ENCODE measurements around the gene VPS36.
"Not testable (repeated sequence)": the region's sequence is repeated elsewhere in the genome, so short reads cannot be mapped to it uniquely, and the experiment has no call there.

The VPS36 gene

DNA sequence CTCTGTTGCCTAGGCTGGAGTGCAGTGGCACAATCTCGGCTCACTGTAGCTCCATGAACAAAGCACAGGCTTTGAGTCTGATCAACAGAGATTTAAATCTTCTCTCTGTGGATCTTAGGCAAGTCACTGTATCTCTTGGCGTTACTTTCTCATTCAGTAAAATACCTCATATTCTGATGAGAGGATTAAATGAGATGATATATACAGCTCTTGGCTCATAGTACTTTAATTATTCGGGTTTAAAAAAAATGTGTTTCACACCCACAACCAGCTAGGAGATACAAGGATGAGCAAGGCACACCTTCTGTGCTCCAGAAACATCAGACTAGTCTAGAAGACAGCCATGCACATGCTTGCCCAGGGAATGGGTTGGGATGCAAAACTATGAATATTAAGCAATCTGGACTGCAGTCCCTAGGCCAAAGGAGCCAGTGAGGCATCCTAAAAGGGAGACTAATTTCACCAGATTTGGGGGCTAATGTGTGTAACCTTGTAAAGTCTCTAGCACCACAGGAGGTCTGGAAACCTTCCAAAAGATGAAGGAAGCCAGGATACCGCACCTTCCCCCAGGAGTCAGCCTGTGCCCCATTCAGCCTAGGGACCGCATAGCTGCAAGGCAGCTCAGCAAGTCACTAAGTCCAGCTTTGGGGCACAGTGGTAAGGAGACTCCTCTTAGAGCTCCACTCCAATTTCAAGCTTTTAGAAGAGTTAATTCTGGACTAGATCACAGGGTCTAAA is 2.5 kb downstream of the VPS36 start:
- DNase-seq (ENCODE audit: insufficient read length, low spot score), result no peak
- FAIRE-seq, result no peak

DNA sequence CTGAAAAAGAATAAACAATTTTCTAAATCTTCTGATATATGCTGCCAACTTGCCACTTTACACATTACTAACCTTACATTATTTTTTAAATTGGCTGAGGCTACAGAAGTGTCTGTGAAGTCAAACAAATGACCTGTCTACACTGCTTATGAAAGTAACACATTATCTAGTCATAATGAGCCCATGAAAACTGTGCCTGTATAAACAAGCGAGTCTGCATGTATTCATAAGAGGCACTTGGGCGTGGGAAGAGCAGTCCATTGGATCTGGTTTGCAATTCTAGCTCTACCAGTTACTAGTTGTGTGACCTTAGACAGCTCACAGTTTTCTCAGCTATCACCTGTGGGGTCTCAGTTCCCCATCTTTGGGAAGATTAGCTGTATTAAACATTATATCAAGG is 3.1 kb downstream of the VPS36 start:
- no peak for DNase-seq (ENCODE audit: insufficient read length, low spot score)
- no peak for FAIRE-seq

DNA sequence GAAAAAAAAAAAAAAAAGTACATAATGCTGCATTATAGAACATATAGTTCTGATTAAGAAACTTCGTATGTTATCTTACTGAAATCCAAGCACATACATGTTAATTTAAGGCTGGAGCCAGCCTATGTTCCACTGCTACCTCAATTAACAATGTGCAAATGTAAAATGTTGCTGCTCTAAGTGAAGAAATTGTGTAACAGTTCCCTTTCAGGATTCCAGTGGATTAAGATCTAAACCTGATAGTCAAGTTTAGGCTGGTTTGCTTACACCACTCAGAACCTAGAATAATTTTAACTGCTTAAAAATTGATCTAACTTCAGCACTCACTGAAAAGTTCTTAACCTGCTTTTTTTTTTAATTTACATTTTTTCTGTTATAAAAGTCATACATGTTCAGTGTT is 4.2 kb downstream of the VPS36 start:
- FAIRE-seq, result no peak
- DNase-seq (ENCODE audit: insufficient read length, low spot score), result no peak

DNA sequence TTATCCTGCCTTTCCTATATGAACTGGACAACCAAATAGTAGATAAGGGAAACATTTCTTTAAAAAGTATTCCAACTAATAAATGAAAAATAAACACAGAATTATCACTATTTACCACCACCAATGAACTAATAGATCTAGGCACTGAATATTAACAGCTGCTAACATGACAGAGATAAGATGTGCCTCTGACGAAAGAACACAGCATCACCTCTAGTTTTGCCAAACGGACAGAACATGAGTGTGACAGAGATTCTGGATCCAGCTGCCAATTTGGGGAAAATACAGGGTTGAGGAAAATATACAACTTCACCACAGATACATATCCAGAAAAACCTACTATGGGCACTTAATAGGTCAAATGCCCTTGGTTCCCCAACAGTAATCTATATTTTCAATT is 18.0 kb downstream of the VPS36 start:
- no peak for FAIRE-seq

DNA sequence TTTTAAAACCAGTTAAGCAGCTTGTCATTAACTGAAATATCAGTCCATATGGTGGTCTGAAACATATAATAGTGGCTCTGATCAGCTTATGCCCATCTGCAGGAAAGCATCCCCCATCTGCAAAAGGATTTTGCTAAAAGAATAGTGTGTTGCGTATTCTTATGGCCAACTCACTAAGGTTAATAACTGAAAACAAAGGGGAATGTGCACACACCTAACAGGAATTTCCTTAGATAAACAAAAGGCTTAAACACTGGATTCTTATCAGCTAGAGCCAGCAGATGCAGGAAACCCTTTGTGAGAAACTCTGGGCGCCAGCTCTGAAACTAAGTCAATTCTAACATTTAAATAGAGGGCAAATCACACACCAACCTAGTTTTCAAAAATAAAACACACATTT is 22.1 kb downstream of the VPS36 start:
- no peak for FAIRE-seq

More for the DNA sequence above, 18.0 kb downstream of the VPS36 start:
- DNase-seq (ENCODE audit: insufficient read length, low spot score), result no peak

DNA sequence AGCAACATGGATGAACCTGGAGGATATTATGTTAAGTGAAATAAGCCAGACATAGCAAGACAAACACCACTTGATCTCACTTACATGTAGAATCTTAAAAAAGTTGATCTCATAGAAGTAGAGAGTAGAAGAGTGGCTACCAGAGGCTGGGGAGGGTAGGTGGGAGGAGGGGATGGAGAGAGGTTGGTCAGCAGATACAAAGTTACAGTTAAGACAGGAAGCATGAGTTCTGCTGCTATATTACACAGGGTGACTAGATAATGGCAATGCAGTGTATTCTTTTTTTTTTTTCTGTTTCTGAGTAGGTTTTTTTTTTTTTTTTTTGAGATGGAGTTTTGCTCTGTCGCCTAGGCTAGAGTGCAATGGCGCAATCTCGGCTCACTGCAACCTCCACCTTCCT is 29.2 kb downstream of the VPS36 start:
- FAIRE-seq, result no peak
- no peak for DNase-seq (ENCODE audit: insufficient read length, low spot score)

More for the DNA sequence above, 22.1 kb downstream of the VPS36 start:
- DNase-seq (ENCODE audit: insufficient read length, low spot score), result no peak

DNA sequence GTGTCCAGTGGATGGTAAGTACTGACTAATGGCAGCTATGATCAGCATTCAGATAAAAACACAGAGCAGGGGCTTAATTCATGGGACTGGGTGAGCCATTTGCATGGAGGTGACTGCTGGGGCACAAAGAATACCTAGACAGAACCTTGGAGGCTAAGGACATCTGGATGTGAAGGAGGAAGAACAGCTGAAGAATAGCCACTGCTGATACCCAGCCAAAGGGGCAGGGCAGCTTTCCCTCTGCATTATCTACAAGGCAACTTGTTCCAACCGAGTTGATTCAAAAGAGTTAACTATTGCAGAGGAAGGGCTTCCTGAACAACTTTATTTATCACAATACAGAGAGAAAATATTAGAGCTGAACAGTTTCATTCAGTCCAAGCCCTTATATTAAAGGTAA is 31.4 kb downstream of the VPS36 start:
- DNase-seq (ENCODE audit: insufficient read length, low spot score) (no peak), FAIRE-seq (no peak)

DNA sequence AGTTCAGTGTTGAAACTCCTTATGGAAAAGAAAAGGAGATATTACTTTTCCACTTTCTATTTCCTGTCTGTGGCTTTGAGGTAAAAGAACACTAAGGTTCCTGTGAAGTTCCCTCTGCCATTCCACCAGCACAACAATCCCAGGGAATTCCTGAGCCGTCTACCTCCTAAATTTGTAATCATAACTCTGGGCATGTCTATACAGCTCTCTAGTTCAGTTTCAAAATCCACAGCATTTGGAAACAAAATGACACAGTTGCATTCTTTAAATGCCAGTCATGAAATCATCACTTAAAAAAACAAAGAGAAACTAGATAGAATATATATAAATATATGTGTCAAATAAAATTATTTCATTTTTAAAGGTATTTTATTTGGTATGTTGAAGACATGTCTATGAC is 35.5 kb downstream of the VPS36 start:
- FAIRE-seq (no peak), DNase-seq (ENCODE audit: insufficient read length, low spot score) (peak; percentile 42)

DNA sequence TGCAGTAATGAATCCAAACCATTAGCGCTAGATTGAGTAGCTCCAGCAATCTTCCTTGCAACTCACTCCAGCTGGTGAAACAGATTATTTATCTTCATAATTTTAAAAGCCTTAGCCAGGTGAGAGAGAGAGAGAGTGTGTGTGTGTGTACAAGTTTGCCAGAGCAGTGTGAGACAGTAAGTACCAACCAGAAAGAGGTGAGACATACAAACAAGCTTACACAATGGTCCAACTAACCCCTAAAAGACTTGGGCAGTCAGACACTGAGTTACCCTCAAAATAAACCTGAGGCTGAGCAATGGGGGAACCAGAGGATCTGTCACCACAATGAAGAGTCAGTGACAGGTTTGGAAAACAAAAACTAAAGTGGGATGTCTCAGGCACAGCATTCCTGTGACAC is 36.4 kb downstream of the VPS36 start:
- no peak for FAIRE-seq

DNA sequence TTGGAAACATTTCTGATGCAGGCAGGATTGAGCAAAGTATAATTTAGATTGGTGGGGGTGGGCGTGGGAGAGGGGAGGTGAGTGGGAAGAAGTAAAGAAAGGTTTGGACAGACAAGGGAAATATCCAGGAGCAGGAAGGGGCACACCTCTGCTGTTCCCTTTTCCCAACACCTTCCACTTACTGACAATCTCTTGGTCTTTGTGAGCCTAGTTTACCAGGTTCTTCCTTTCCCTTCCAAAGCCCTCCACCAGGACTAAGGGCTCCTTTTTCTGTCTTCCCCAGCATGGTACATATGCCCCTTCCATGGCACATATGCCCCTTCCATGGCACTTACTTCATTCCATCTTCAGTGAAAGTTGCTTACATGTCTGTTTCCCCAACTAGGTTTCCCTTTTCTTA is 38.3 kb downstream of the VPS36 start:
- FAIRE-seq (no peak), DNase-seq (ENCODE audit: insufficient read length, low spot score) (no peak)

More for the DNA sequence above, 36.4 kb downstream of the VPS36 start:
- DNase-seq (ENCODE audit: insufficient read length, low spot score), result no peak

DNA sequence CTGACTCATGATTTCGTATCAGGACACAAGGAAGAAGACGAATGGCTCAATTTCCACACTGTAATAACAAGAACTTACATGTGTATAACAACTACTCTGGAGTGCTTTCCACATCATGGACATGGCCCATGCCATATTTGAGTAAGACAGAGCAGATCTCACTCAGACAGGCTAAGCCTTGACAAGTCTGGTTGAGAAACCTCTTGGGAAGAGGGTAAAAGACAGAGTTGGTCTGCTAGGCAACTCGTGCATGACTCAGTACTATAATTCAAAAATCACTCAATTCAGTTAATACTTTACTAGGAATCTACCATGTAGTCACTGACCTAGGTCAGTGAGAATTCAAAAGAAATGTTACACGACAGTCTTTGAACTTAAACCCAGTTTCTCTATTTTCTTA is 38.8 kb downstream of the VPS36 start:
- DNase-seq (ENCODE audit: insufficient read length, low spot score) (no peak), FAIRE-seq (no peak)

DNA sequence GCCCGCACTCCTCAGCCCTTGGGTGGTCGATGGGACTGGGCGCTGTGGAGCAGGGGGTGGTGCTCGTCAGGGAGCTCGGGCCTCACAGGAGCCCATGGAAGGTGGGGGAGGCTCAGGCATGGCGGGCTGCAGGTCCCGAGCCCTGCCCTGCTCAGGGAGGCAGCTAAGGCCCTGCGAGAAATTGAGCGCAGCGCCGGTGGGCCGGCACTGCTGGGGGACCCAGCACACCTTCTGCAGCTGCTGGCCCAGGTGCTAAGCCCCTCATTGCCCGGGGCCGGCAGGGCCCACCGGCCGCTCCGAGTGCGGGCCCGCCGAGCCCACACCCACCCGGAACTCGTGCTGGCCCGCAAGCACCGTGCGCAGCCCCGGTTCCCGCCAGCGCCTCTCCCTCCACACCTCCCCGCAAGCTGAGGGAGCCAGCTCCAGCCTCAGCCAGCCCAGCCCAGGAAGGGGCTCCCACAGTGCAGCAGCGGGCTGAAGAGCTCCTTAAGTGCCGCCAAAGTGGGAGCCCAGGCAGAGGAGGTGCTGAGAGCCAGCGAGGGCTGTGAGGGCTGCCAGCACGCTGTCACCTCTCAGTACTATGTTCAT is 42.3 kb downstream of the VPS36 start:
- not testable (repeated sequence) for DNase-seq (ENCODE audit: insufficient read length, low spot score); FAIRE-seq

DNA sequence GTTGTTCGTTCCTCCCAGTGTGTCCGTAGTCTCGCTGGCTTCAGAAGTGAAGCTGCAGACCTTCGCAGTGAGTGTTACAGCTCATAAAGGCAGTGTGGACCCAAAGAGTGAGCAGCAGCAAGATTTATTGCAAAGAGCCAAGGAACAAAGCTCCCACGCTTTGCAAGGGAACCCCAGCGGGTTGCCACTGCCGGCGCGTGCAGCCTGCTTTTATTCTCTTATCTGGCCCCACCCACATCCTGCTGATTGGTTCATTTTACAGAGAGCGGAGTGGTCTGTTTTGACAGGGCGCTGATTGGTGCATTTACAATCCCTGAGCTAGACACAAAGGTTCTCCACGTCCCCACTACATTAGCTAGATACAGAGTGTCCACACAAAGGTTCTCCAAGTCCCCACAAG is 43.0 kb downstream of the VPS36 start:
- not testable (repeated sequence) for DNase-seq (ENCODE audit: insufficient read length, low spot score); FAIRE-seq

DNA sequence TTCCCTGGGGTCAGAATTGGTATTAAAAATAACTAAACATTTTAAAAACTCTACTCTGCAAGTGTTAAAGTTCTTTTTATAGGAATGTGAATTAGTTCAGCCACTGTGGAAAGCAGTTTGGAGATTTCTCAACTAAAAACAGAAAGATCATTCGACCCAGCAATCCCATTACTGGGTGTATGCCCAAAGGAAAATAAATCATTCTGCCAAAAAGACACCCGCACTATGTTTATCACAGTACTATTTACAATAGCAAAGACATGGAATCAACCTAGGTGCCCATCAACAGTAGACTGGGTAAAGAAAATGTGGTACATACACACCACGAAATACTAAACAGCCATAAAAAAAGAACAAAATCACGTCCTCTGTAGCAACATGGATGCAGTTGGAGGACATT is 43.8 kb downstream of the VPS36 start:
- DNase-seq (ENCODE audit: insufficient read length, low spot score), result no peak
- FAIRE-seq, result no peak

DNA sequence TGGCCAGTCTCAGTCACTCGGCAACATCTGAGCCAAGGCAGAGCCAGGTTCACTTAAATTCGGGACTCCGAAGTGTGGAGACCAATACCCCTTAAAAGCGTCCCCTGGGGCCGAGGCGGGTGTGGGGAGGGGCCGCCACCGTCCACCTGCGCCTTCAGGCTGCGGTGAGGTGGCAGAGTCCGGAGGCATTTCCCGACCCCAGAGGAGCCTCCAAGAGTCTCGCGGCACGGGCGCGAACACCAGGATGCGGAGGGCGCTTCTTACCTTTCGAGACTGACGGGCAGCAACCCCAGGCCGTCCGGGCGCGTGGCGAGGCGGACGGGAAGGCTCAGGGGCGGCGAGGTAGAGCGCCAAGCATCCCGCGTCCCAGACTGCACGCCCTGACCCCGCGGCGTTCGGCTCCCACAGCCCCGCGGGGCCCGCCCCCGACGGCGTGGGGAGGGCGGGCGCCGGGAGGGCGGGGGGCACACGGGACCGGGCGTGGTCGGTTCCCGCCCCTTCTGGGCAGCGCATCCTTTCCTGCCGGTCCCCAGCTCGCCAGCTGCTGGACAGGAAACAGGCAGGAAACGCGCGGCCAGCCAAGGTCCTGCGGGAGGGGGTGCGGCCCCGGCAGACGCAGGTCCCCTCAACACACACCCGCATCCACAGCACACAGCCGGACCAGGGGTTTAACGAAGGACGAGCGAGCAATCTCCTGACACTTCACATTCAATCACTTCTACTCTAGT is 44.5 kb downstream of the VPS36 start, which contains the start of gene THSD1:
THSD1 (minus strand) TSS at position 406 of the 728 bp plus-strand sequence. CDS start 3,572 bp downstream, outside the sequence.
- FAIRE-seq (no peak), DNase-seq (ENCODE audit: insufficient read length, low spot score) (peak; percentile 56)

DNA sequence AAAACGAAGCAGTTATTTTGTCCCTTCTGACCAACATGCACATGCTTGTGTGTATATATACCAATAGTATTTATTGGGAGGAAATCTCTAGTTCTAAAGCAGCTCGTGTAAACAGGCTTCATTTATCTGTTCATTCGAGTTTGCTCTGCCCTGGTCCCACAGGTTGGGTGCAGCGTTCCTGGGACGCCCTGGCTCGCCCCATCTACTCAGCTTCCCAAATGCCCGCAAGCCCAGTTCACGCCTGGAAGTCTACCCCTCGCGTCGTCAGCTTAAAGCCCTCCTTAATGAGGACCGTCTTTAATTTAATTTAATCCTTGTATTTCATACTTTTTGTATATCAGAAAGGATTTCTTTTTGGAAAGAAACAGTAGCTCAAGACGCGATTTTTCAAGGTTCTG is 45.1 kb downstream of the VPS36 start:
- FAIRE-seq (no peak), DNase-seq (ENCODE audit: insufficient read length, low spot score) (no peak)

DNA sequence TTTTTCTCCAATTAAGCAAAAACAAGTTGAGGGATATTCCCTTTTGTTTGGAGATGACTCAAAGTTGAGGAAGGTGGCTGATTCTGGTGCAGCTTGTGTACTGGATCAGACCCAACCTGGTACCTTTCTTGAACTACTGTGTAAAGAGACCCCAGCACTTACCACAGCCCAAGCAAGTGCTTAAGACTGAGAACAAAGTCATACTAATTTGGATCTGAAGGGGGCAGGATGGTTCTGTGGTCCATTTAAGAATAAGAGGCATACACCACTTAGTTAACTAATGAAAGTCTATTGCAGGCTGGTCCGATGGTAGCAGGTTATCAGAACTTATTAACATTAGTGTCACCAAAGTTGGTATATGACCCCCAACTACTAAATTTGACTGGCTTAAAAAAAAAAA is 50.7 kb downstream of the VPS36 start:
- DNase-seq (ENCODE audit: insufficient read length, low spot score) (no peak), FAIRE-seq (no peak)

DNA sequence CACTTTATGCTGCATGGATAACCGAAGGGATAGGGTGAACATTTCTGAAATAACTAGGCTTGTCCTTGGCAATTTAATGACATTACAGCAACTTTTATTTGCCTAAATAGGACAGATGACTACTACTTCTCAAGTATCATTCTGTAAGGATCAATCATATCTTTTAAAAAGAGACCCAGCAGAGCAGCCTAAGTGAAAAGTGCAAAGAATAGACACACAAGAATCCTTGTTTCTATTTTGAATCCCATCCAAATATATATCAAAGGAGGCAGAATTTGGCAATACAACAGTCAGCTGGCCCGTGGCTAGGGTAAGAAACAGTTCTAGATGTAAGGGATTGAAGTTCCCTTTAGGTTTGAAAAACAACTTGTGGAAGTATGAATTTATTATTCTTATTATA is 51.4 kb downstream of the VPS36 start:
- no peak for DNase-seq (ENCODE audit: insufficient read length, low spot score)

DNA sequence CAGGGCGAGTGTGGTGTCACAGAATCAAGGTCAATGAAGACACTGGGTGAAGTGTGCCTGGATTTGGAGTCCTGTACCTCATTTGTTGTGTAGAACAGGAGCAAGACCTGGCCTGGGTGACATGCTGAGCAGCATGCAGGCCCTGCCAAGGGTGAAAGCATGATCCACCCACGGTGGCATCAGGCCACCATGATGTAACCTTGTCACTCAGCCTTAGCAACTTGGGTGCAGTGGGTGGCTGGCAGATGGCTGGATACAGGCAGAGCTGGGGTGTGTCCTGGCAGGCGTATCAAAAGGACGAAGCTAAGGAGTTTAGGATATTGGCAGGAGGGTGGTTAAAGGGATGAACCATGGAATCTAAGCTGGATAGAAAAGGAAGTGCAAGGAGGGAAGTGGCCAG is 54.7 kb downstream of the VPS36 start:
- FAIRE-seq, result no peak
- no peak for DNase-seq (ENCODE audit: insufficient read length, low spot score)

More for the DNA sequence above, 51.4 kb downstream of the VPS36 start:
- FAIRE-seq, result no peak

DNA sequence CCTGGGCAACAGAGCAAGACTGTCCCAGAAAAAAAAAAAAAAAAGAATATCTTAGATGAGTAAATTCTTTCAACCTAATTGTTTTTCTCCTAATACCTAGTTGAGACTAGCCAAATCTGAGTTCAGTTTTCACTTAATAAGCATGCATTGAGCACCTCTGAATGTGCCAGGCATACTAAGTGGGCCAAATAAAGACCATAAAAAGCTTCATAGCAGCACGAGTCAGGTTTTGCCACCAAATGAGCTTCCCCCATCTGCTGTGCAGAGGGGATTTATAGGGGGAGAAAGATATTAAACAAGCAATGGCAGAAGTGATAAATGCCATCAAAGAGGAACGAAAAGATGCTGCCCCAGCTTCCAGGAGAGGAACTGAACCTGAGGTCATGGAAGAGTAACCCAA is 55.8 kb downstream of the VPS36 start:
- FAIRE-seq (no peak), DNase-seq (ENCODE audit: insufficient read length, low spot score) (no peak)

DNA sequence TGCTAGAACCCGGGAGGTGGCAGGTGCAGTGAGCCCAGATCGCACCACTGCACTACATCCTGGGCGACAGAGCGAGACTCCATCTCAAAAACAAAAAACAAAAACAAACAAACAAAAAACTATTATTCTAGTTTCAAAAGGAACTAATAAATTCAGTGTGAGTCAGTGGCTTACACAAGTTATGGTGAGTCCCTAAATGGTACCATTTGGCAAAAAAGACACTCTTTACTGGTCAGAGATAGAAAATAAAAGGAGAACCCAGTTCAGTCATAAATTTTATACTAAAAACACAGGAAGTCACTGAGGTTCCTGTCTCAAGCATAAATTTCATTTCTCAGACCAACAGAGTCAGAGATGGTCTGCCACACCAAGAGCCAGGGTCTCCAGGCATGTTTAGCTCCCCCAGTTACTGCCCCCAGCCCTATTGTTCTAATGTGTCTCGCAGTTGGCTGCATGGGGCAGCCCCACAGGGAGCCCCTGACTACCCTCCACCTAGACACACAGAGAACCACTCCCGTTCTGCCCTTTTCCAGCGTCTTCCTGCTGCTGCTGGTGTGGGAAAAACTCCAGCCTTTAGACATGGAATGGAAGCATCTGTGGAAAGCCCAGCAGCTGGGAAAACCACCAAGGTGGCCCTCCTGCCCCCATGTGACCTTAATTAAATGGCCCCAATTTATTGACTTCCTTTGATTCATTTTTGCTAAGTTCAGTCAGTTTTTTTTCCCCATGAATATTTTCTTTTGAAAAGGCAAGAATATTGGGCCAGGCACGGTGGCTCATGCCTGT is 56.7 kb downstream of the VPS36 start:
- FAIRE-seq (no peak), DNase-seq (ENCODE audit: insufficient read length, low spot score) (no peak)

Data from HTR-8/SVneo (cell line).